ENCODE data around the gene PIP5K1B.

PIP5K1B gene

GRCh38 chr9:68793605-68794343 is 88.7 kb downstream of the PIP5K1B start:
- Histone ChIP-seq H3K27me3 (ENCODE audit: control insufficient read depth, insufficient read depth, low read length) (no peaks in the 10 kb centered on the region), H3K36me3 (ENCODE audit: control insufficient read depth, insufficient read depth, low read length) (no peaks in the 10 kb centered on the region), H3K27ac (ENCODE audit: low read depth, low read length) (no peak overlapping the region)

GRCh38 chr9:68794898-68795297 is 89.9 kb downstream of the PIP5K1B start:
- Histone ChIP-seq H3K9ac (ENCODE audit: low read depth, low read length) (no peak overlapping the region), H3K4me3 (ENCODE audit: low read depth, low read length) (no peak overlapping the region), H3K9me3 (ENCODE audit: control insufficient read depth, insufficient read depth, low read length) (no peaks in the 10 kb centered on the region), H3K27ac (ENCODE audit: low read depth, low read length) (no peak overlapping the region), H3K27me3 (ENCODE audit: control insufficient read depth, insufficient read depth, low read length) (no peaks in the 10 kb centered on the region), H3K4me1 (ENCODE audit: control insufficient read depth, insufficient read depth, low read length) (peaks cover 4% of the 10 kb centered on the region), H3K36me3 (ENCODE audit: control insufficient read depth, insufficient read depth, low read length) (no peaks in the 10 kb centered on the region)

More at GRCh38 chr9:68793605-68794343, 88.7 kb downstream of the PIP5K1B start:
- no peaks in the 10 kb centered on the region for H3K9me3 ChIP-seq (ENCODE audit: control insufficient read depth, insufficient read depth, low read length)
- no peak overlapping the region for H3K9ac ChIP-seq (ENCODE audit: low read depth, low read length)
- H3K4me1 ChIP-seq (ENCODE audit: control insufficient read depth, insufficient read depth, low read length), result peaks cover 4% of the 10 kb centered on the region
- H3K4me3 ChIP-seq (ENCODE audit: low read depth, low read length), result no peak overlapping the region

GRCh38 chr9:68795411-68795810 is 90.4 kb downstream of the PIP5K1B start:
- no peak overlapping the region for H3K4me3 ChIP-seq (ENCODE audit: low read depth, low read length)
- no peaks in the 10 kb centered on the region for H3K9me3 ChIP-seq (ENCODE audit: control insufficient read depth, insufficient read depth, low read length)
- H3K36me3 ChIP-seq (ENCODE audit: control insufficient read depth, insufficient read depth, low read length), result no peaks in the 10 kb centered on the region
- no peaks in the 10 kb centered on the region for H3K27me3 ChIP-seq (ENCODE audit: control insufficient read depth, insufficient read depth, low read length)
- no peak overlapping the region for H3K27ac ChIP-seq (ENCODE audit: low read depth, low read length)
- H3K9ac ChIP-seq (ENCODE audit: low read depth, low read length), result no peak overlapping the region
- H3K4me1 ChIP-seq (ENCODE audit: control insufficient read depth, insufficient read depth, low read length), result peaks cover 4% of the 10 kb centered on the region

- Histone ChIP-seq H3K9me3 (ENCODE audit: control insufficient read depth, insufficient read depth, low read length) (no peaks in the 10 kb centered on the region), H3K9ac (ENCODE audit: low read depth, low read length) (no peak overlapping the region), H3K4me1 (ENCODE audit: control insufficient read depth, insufficient read depth, low read length) (peaks cover 6% of the 10 kb centered on the region; the same call in 1 of the 2 replicates), H3K36me3 (ENCODE audit: control insufficient read depth, insufficient read depth, low read length) (no peaks in the 10 kb centered on the region), H3K4me3 (ENCODE audit: low read depth, low read length) (no peak overlapping the region), H3K27me3 (ENCODE audit: control insufficient read depth, insufficient read depth, low read length) (no peaks in the 10 kb centered on the region), H3K27ac (ENCODE audit: low read depth, low read length) (no peak overlapping the region)
These were observed 92.1 kb downstream of the PIP5K1B start for GRCh38 chr9:68797116-68797515.

- Histone ChIP-seq H3K9ac (ENCODE audit: low read depth, low read length) (no peak overlapping the region), H3K36me3 (ENCODE audit: control insufficient read depth, insufficient read depth, low read length) (no peaks in the 10 kb centered on the region), H3K4me1 (ENCODE audit: control insufficient read depth, insufficient read depth, low read length) (peaks cover 6% of the 10 kb centered on the region; the same call in 1 of the 2 replicates), H3K9me3 (ENCODE audit: control insufficient read depth, insufficient read depth, low read length) (no peaks in the 10 kb centered on the region), H3K4me3 (ENCODE audit: low read depth, low read length) (no peak overlapping the region), H3K27ac (ENCODE audit: low read depth, low read length) (no peak overlapping the region), H3K27me3 (ENCODE audit: control insufficient read depth, insufficient read depth, low read length) (no peaks in the 10 kb centered on the region)
These were observed 93.4 kb downstream of the PIP5K1B start for GRCh38 chr9:68798423-68798822.

GRCh38 chr9:68800836-68801235 is 95.8 kb downstream of the PIP5K1B start:
- Histone ChIP-seq H3K27me3 (ENCODE audit: control insufficient read depth, insufficient read depth, low read length) (no peaks in the 10 kb centered on the region), H3K36me3 (ENCODE audit: control insufficient read depth, insufficient read depth, low read length) (no peaks in the 10 kb centered on the region), H3K4me3 (ENCODE audit: low read depth, low read length) (no peak overlapping the region), H3K4me1 (ENCODE audit: control insufficient read depth, insufficient read depth, low read length) (peaks cover 6% of the 10 kb centered on the region; the same call in 1 of the 2 replicates), H3K27ac (ENCODE audit: low read depth, low read length) (no peak overlapping the region), H3K9me3 (ENCODE audit: control insufficient read depth, insufficient read depth, low read length) (no peaks in the 10 kb centered on the region), H3K9ac (ENCODE audit: low read depth, low read length) (no peak overlapping the region)

GRCh38 chr9:68802525-68803015 is 97.5 kb downstream of the PIP5K1B start:
- Histone ChIP-seq H3K36me3 (ENCODE audit: control insufficient read depth, insufficient read depth, low read length) (no peaks in the 10 kb centered on the region), H3K9me3 (ENCODE audit: control insufficient read depth, insufficient read depth, low read length) (no peaks in the 10 kb centered on the region), H3K27ac (ENCODE audit: low read depth, low read length) (no peak overlapping the region), H3K9ac (ENCODE audit: low read depth, low read length) (no peak overlapping the region), H3K27me3 (ENCODE audit: control insufficient read depth, insufficient read depth, low read length) (no peaks in the 10 kb centered on the region), H3K4me3 (ENCODE audit: low read depth, low read length) (no peak overlapping the region), H3K4me1 (ENCODE audit: control insufficient read depth, insufficient read depth, low read length) (peaks cover 6% of the 10 kb centered on the region; the same call in 1 of the 2 replicates)

GRCh38 chr9:68804911-68805889 is 100.2 kb downstream of the PIP5K1B start:
- no peak overlapping the region for H3K4me3 ChIP-seq (ENCODE audit: low read depth, low read length)
- no peaks in the 10 kb centered on the region for H3K27me3 ChIP-seq (ENCODE audit: control insufficient read depth, insufficient read depth, low read length)
- no peak overlapping the region for H3K9ac ChIP-seq (ENCODE audit: low read depth, low read length)
- no peaks in the 10 kb centered on the region for H3K36me3 ChIP-seq (ENCODE audit: control insufficient read depth, insufficient read depth, low read length)
- H3K4me1 ChIP-seq (ENCODE audit: control insufficient read depth, insufficient read depth, low read length), result peaks cover 6% of the 10 kb centered on the region; the same call in 1 of the 2 replicates
- H3K9me3 ChIP-seq (ENCODE audit: control insufficient read depth, insufficient read depth, low read length), result no peaks in the 10 kb centered on the region
- no peak overlapping the region for H3K27ac ChIP-seq (ENCODE audit: low read depth, low read length)

GRCh38 chr9:68805890-68806517 is 101.0 kb downstream of the PIP5K1B start:
- Histone ChIP-seq H3K4me1 (ENCODE audit: control insufficient read depth, insufficient read depth, low read length) (peaks cover under 1% of the 10 kb centered on the region; the same call in 1 of the 2 replicates), H3K27me3 (ENCODE audit: control insufficient read depth, insufficient read depth, low read length) (no peaks in the 10 kb centered on the region)

GRCh38 chr9:68808338-68808890 is 103.4 kb downstream of the PIP5K1B start:
- Histone ChIP-seq H3K27me3 (ENCODE audit: control insufficient read depth, insufficient read depth, low read length) (no peaks in the 10 kb centered on the region), H3K27ac (ENCODE audit: low read depth, low read length) (no peak overlapping the region), H3K36me3 (ENCODE audit: control insufficient read depth, insufficient read depth, low read length) (no peaks in the 10 kb centered on the region), H3K4me3 (ENCODE audit: low read depth, low read length) (no peak overlapping the region), H3K9ac (ENCODE audit: low read depth, low read length) (no peak overlapping the region), H3K4me1 (ENCODE audit: control insufficient read depth, insufficient read depth, low read length) (no peaks in the 10 kb centered on the region), H3K9me3 (ENCODE audit: control insufficient read depth, insufficient read depth, low read length) (no peaks in the 10 kb centered on the region)

More at GRCh38 chr9:68805890-68806517, 101.0 kb downstream of the PIP5K1B start:
- no peaks in the 10 kb centered on the region for H3K36me3 ChIP-seq (ENCODE audit: control insufficient read depth, insufficient read depth, low read length)
- no peaks in the 10 kb centered on the region for H3K9me3 ChIP-seq (ENCODE audit: control insufficient read depth, insufficient read depth, low read length)
- no peak overlapping the region for H3K4me3 ChIP-seq (ENCODE audit: low read depth, low read length)
- no peak overlapping the region for H3K9ac ChIP-seq (ENCODE audit: low read depth, low read length)
- no peak overlapping the region for H3K27ac ChIP-seq (ENCODE audit: low read depth, low read length)

Data from HUES48 (cell line).